Measurements from ENCODE around the gene TTLL5.
A peak's percentile ranks its signal among the peaks of the same experiment; 100 is the strongest.

TTLL5 gene

GRCh38 chr14:75732888-75733287 lies 71.8 kb downstream of the TTLL5 start:
- no peak for DNase-seq (ENCODE audit: low read depth, low spot score)

- no peak for DNase-seq (ENCODE audit: low read depth, low spot score)
Measured at GRCh38 chr14:75734854-75735253, 73.8 kb downstream of the TTLL5 start.

- DNase-seq (ENCODE audit: low read depth, low spot score) = no peak
Measured at GRCh38 chr14:75736845-75737485, 75.9 kb downstream of the TTLL5 start.

GRCh38 chr14:75738192-75738591 lies 77.1 kb downstream of the TTLL5 start:
- DNase-seq (ENCODE audit: low read depth, low spot score) = no peak

GRCh38 chr14:75742867-75743266 lies 81.8 kb downstream of the TTLL5 start:
- DNase-seq (ENCODE audit: low read depth, low spot score) = no peak

GRCh38 chr14:75747899-75748298 lies 86.9 kb downstream of the TTLL5 start:
- no peak for DNase-seq (ENCODE audit: low read depth, low spot score)

GRCh38 chr14:75748336-75748735 lies 87.3 kb downstream of the TTLL5 start:
- DNase-seq (ENCODE audit: low read depth, low spot score) = no peak

GRCh38 chr14:75751296-75751695 lies 90.2 kb downstream of the TTLL5 start:
- no peak for DNase-seq (ENCODE audit: low read depth, low spot score)

GRCh38 chr14:75752086-75752485 lies 91.0 kb downstream of the TTLL5 start:
- DNase-seq (ENCODE audit: low read depth, low spot score) = no peak

GRCh38 chr14:75752907-75753594 lies 92.0 kb downstream of the TTLL5 start:
- no peak for DNase-seq (ENCODE audit: low read depth, low spot score)

- DNase-seq (ENCODE audit: low read depth, low spot score) = no peak
Measured at GRCh38 chr14:75753696-75754095, 92.7 kb downstream of the TTLL5 start.

GRCh38 chr14:75757644-75758402 lies 96.8 kb downstream of the TTLL5 start:
- DNase-seq (ENCODE audit: low read depth, low spot score) = no peak

- no peak for DNase-seq (ENCODE audit: low read depth, low spot score)
Measured at GRCh38 chr14:75764020-75764419, 103.0 kb downstream of the TTLL5 start.

- DNase-seq (ENCODE audit: low read depth, low spot score) = no peak
Measured at GRCh38 chr14:75769047-75769685, 108.1 kb downstream of the TTLL5 start.

- DNase-seq (ENCODE audit: low read depth, low spot score) = no peak
Measured at GRCh38 chr14:75770635-75771034, 109.6 kb downstream of the TTLL5 start.

- DNase-seq (ENCODE audit: low read depth, low spot score) = no peak
Measured at GRCh38 chr14:75771595-75771994, 110.5 kb downstream of the TTLL5 start.

- DNase-seq (ENCODE audit: low read depth, low spot score) = no peak
Measured at GRCh38 chr14:75773046-75773445, 112.0 kb downstream of the TTLL5 start.

GRCh38 chr14:75781096-75781495 lies 120.0 kb downstream of the TTLL5 start:
- DNase-seq (ENCODE audit: low read depth, low spot score) = no peak

- DNase-seq (ENCODE audit: low read depth, low spot score) = no peak
Measured at GRCh38 chr14:75783184-75783583, 122.1 kb downstream of the TTLL5 start.

GRCh38 chr14:75783602-75784313 lies 122.7 kb downstream of the TTLL5 start:
- DNase-seq (ENCODE audit: low read depth, low spot score) = no peak

GRCh38 chr14:75784314-75784686 lies 123.3 kb downstream of the TTLL5 start:
- no peak for DNase-seq (ENCODE audit: low read depth, low spot score)

GRCh38 chr14:75793806-75794205 lies 132.8 kb downstream of the TTLL5 start:
- peak; percentile 7 for DNase-seq (ENCODE audit: low read depth, low spot score)

Measured in smooth muscle cell of the brain vasculature (primary cell).